ENCODE results near the gene MAMDC4. TPM values are rescaled to one million over a fixed set of nuclear protein-coding genes. Genes with fewer than 3 reads are reported as not detected.
A peak's percentile ranks its signal among the peaks of the same experiment; 100 is the strongest.
"Not testable (repeated sequence)": the region's sequence is repeated elsewhere in the genome, so short reads cannot be mapped to it uniquely, and the experiment has no call there.

Gene MAMDC4
- total and polyA plus RNA-seq, 2 donors from 2014 or later: 5.8 to 8.1 TPM

DNA sequence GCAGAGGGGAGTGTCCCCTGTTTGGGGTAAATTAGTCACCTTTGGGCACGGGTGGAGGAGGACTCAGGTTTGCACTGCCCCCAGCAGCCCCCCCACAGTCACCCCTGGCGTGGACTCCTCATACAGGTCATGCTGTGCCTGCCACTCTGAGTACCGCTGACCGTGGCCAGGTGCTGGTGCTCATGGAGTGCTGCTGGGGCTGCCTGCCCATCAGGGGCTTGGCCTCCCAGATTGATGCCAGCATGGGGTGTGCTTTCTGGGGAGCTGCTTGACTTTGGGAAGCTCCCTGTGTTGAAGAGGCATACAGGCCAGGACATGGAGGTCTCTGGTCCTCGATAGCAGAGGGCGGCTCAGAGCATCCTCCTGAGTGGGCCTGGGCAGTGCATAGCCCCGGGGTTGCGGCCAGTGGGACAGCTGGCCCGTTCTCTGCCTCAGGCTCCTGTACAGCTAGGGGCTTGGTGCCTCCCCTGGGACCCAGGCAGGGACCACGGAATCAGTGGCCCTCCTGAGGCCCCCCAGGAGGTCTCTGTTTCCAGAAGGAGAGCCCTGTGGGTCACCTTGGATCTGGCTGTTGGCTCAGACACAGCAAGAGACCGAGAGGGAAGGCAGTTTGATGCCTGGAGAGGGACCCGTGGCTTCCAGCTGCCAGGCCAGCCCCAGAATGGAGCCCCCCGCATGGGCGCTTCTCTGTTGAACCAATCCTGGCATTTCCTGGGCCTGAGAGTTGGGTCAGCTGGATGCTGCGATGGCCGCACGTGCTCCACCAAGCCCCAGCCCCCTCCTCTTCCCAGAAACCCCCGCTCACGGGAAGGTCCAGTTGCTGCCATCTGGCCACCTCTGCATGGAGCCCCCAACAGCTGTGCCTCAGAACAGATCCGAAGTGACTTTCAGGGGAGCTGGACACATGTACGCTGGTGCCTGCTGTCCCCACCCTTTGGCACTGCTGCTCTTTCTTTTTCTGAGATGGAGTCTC is 15.9 kb upstream of the MAMDC4 start:
- H3K27ac ChIP-seq (ENCODE audit: low read depth in 2 of 2, low read length in 2 of 2): no peak overlapping the region
- DNase-seq (peak in 1 of 5 donors; percentile 63), FAIRE-seq (no peak)
- no peaks in the 10 kb centered on the region for H3K36me3 ChIP-seq (ENCODE audit: control insufficient read depth in 2 of 3, insufficient read depth in 3 of 3, low read length in 3 of 3)
- no peak overlapping the region for H3K9ac ChIP-seq (ENCODE audit: low read length in 3 of 3)
- peaks cover 0 to 8% (median 0%) of the 10 kb centered on the region in 3 donors for H3K4me1 ChIP-seq (ENCODE audit: control insufficient read depth in 2 of 3, insufficient read depth in 2 of 3, low read depth in 1 of 3, low read length in 3 of 3)
- TF ChIP-seq, protein P1, sequence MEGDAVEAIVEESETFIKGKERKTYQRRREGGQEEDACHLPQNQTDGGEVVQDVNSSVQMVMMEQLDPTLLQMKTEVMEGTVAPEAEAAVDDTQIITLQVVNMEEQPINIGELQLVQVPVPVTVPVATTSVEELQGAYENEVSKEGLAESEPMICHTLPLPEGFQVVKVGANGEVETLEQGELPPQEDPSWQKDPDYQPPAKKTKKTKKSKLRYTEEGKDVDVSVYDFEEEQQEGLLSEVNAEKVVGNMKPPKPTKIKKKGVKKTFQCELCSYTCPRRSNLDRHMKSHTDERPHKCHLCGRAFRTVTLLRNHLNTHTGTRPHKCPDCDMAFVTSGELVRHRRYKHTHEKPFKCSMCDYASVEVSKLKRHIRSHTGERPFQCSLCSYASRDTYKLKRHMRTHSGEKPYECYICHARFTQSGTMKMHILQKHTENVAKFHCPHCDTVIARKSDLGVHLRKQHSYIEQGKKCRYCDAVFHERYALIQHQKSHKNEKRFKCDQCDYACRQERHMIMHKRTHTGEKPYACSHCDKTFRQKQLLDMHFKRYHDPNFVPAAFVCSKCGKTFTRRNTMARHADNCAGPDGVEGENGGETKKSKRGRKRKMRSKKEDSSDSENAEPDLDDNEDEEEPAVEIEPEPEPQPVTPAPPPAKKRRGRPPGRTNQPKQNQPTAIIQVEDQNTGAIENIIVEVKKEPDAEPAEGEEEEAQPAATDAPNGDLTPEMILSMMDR (IDR thresholded peaks at IDR 0.05; ENCODE audit: borderline replicate concordance, extremely low read depth, insufficient read depth): no peak
- intact Hi-C loops (cut with DNase I): no loop called here
- H3K27me3 ChIP-seq (ENCODE audit: control insufficient read depth, insufficient read depth, low read length): no peaks in the 10 kb centered on the region
- no peaks in the 10 kb centered on the region for H3K9me3 ChIP-seq (ENCODE audit: control insufficient read depth in 2 of 3, insufficient read depth in 1 of 3, low read length in 3 of 3)
- H3K4me3 ChIP-seq (ENCODE audit: low read length in 3 of 3): no peak overlapping the region

DNA sequence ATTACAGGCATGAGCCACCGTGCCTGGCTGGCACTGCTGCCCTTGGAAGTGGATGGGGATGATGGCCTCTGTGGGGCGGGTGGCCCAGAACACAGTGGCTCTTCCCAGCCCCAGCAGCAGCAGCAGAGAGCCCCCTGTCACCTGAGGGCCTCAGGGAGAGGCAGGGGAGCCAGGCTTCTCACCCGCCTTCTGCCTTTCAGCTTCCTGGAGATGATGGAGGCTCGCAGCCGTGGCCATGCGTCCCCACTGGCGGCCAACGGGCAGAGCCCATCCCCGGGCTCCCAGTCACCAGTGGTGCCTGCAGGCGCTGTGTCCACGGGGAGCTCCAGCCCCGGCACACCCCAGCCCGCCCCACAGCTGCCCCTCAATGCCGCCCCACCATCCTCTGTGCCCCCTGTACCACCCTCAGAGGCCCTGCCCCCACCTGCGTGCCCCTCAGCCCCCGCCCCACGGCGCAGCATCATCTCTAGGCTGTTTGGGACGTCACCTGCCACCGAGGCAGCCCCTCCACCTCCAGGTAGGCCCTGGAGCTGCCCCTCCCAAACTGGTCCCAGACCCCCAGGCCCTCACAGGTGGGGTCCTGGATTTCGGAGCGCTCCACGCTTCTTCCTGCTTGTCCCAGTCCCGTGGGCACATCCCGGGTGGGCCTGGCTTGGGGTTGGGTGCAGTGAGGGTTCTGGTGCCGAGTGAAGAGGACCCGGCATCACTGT is 14.8 kb upstream of the MAMDC4 start:
- FAIRE-seq (no peak), DNase-seq (peak in 1 of 5 donors; percentile 79)
- TF ChIP-seq, protein P1 (IDR thresholded peaks at IDR 0.05; ENCODE audit: borderline replicate concordance, extremely low read depth, insufficient read depth): no peak
- intact Hi-C loops (cut with DNase I): no loop called here
- H3K9me3 ChIP-seq (ENCODE audit: control insufficient read depth in 2 of 3, insufficient read depth in 1 of 3, low read length in 3 of 3): no peaks in the 10 kb centered on the region
- H3K36me3 ChIP-seq (ENCODE audit: control insufficient read depth in 2 of 3, insufficient read depth in 3 of 3, low read length in 3 of 3): no peaks in the 10 kb centered on the region
- H3K9ac ChIP-seq (ENCODE audit: low read length in 3 of 3): no peak overlapping the region
- no peaks in the 10 kb centered on the region for H3K27me3 ChIP-seq (ENCODE audit: control insufficient read depth, insufficient read depth, low read length)
- H3K4me3 ChIP-seq (ENCODE audit: low read length in 3 of 3): no peak overlapping the region
- H3K27ac ChIP-seq (ENCODE audit: low read depth in 2 of 2, low read length in 2 of 2): no peak overlapping the region
- H3K4me1 ChIP-seq (ENCODE audit: control insufficient read depth in 2 of 3, insufficient read depth in 2 of 3, low read depth in 1 of 3, low read length in 3 of 3): peaks cover 0 to 17% (median 7%) of the 10 kb centered on the region in 3 donors

DNA sequence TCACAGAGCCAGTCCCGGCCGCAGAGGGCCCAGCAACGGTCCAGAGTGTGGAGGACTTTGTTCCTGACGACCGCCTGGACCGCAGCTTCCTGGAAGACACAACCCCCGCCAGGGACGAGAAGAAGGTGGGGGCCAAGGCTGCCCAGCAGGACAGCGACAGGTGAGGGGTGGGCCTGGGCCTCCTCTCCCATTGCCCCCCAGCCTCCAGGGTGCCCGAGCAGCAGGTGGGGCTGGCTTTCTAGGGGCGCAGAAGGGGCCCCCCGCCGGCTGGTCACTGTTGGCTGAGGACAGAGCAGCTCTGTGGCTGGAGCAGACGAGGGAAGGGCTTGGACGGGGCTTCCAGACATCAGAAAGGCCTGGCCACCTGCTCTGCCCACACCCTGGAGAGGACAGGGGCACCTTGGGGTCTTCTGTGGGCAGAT is 14.3 kb upstream of the MAMDC4 start:
- H3K27ac ChIP-seq (ENCODE audit: low read depth in 2 of 2, low read length in 2 of 2); DNase-seq; H3K4me3 ChIP-seq (ENCODE audit: low read length in 3 of 3); H3K9me3 ChIP-seq (ENCODE audit: control insufficient read depth in 2 of 3, insufficient read depth in 1 of 3, low read length in 3 of 3); H3K36me3 ChIP-seq (ENCODE audit: control insufficient read depth in 2 of 3, insufficient read depth in 3 of 3, low read length in 3 of 3); H3K27me3 ChIP-seq (ENCODE audit: control insufficient read depth, insufficient read depth, low read length); intact Hi-C loops (cut with DNase I); FAIRE-seq; H3K9ac ChIP-seq (ENCODE audit: low read length in 3 of 3): not testable (repeated sequence)
- peaks cover 0 to 22% (median 7%) of the 10 kb centered on the region in 3 donors for H3K4me1 ChIP-seq (ENCODE audit: control insufficient read depth in 2 of 3, insufficient read depth in 2 of 3, low read depth in 1 of 3, low read length in 3 of 3)

Data from kidney (tissue), 14 donors.